Measurements from ENCODE around the gene KIAA0825. TPM values are rescaled to one million over a fixed set of nuclear protein-coding genes. Genes with fewer than 3 reads are reported as not detected.

The KIAA0825 gene
- total RNA-seq, 1 experiment from 2014 or later: 1.6 TPM

- no TSS peak for BruUV-seq (replicated peaks)
- ChIA-PET POLR2A (interaction anchor here (0.5 kb wide), 1 partner anchor 282 kb away, joined by 5 read pairs; no protein-coding TSS in a partner anchor), CTCF (no interaction called here)
- intact Hi-C loops (cut with micrococcal nuclease; ENCODE audit: unreplicated experiment) (no loop called here), in situ Hi-C loops (cut with HindIII; ENCODE audit: low pct_unique_long_range_greater_than_20kb, low sequenced_read_pairs) (no loop called here)
- Histone ChIP-seq H3K9me3 (ENCODE audit: control insufficient read depth, insufficient read depth, low read depth, low read length) (no peaks in the 10 kb centered on the region), H3K36me3 (ENCODE audit: control insufficient read depth, insufficient read depth, low read length) (no peaks in the 10 kb centered on the region), H3K4me3 (ENCODE audit: low read depth in 2 of 2, low read length in 2 of 2) (no peak overlapping the region), H3K4me1 (ENCODE audit: control insufficient read depth, insufficient read depth, low read length) (no peaks in the 10 kb centered on the region), H3K27me3 (ENCODE audit: control insufficient read depth, insufficient read depth, low read length) (no peaks in the 10 kb centered on the region), H3K27ac (ENCODE audit: low read length) (no peak overlapping the region)
- no peak for ATAC-seq
- TF ChIP-seq, protein P1, sequence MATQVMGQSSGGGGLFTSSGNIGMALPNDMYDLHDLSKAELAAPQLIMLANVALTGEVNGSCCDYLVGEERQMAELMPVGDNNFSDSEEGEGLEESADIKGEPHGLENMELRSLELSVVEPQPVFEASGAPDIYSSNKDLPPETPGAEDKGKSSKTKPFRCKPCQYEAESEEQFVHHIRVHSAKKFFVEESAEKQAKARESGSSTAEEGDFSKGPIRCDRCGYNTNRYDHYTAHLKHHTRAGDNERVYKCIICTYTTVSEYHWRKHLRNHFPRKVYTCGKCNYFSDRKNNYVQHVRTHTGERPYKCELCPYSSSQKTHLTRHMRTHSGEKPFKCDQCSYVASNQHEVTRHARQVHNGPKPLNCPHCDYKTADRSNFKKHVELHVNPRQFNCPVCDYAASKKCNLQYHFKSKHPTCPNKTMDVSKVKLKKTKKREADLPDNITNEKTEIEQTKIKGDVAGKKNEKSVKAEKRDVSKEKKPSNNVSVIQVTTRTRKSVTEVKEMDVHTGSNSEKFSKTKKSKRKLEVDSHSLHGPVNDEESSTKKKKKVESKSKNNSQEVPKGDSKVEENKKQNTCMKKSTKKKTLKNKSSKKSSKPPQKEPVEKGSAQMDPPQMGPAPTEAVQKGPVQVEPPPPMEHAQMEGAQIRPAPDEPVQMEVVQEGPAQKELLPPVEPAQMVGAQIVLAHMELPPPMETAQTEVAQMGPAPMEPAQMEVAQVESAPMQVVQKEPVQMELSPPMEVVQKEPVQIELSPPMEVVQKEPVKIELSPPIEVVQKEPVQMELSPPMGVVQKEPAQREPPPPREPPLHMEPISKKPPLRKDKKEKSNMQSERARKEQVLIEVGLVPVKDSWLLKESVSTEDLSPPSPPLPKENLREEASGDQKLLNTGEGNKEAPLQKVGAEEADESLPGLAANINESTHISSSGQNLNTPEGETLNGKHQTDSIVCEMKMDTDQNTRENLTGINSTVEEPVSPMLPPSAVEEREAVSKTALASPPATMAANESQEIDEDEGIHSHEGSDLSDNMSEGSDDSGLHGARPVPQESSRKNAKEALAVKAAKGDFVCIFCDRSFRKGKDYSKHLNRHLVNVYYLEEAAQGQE (IDR thresholded peaks at IDR 0.05; ENCODE audit: insufficient read depth in 1 of 2, low read depth in 2 of 2, low read length in 1 of 2): no peak
- no peak for TF ChIP-seq SIN3A (IDR thresholded peaks at IDR 0.05; ENCODE audit: borderline replicate concordance, insufficient read depth, low read depth, low read length)
- TF ChIP-seq TCF7L2 (IDR thresholded peaks at IDR 0.05; ENCODE audit: low read depth, low read length): no peak
- TF ChIP-seq, protein P2, sequence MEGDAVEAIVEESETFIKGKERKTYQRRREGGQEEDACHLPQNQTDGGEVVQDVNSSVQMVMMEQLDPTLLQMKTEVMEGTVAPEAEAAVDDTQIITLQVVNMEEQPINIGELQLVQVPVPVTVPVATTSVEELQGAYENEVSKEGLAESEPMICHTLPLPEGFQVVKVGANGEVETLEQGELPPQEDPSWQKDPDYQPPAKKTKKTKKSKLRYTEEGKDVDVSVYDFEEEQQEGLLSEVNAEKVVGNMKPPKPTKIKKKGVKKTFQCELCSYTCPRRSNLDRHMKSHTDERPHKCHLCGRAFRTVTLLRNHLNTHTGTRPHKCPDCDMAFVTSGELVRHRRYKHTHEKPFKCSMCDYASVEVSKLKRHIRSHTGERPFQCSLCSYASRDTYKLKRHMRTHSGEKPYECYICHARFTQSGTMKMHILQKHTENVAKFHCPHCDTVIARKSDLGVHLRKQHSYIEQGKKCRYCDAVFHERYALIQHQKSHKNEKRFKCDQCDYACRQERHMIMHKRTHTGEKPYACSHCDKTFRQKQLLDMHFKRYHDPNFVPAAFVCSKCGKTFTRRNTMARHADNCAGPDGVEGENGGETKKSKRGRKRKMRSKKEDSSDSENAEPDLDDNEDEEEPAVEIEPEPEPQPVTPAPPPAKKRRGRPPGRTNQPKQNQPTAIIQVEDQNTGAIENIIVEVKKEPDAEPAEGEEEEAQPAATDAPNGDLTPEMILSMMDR (IDR thresholded peaks at IDR 0.05): no peak
- TF ChIP-seq POLR2AphosphoS5 (IDR thresholded peaks at IDR 0.05; ENCODE audit: low read depth, low read length): no peak
- DNase-seq (ENCODE audit: low read depth, low spot score): no peak
Measured at GRCh38 chr5:94192658-94193391, 425.6 kb downstream of the KIAA0825 start.

DNA sequence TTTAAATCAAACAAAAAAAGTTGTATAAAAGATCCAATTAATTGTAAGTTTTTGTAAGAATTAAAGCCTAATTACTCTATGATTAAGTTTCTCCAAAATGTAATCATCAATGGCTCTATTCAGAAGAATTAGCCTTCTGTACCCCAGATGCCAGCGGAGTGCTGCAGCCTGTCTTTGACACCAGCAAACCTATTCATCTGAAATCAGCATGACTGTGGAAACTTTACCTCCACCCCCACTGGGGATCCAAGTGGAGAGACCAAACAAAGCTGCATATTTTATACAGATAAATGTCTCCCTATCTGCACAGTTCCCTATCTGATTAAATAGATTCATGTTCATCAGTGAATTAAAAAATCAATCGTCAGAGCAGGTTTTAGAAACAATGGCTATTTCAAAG, 426.8 kb downstream of the KIAA0825 start:
- no peaks in the 10 kb centered on the region for H3K4me1 ChIP-seq (ENCODE audit: control insufficient read depth, insufficient read depth, low read length)
- DNase-seq (ENCODE audit: low read depth, low spot score) (no peak), ATAC-seq (no peak)
- H3K36me3 ChIP-seq (ENCODE audit: control insufficient read depth, insufficient read depth, low read length): no peaks in the 10 kb centered on the region
- CTCF ChIA-PET: no interaction called here
- no peak overlapping the region for H3K4me3 ChIP-seq (ENCODE audit: low read depth in 2 of 2, low read length in 2 of 2)
- no peaks in the 10 kb centered on the region for H3K27me3 ChIP-seq (ENCODE audit: control insufficient read depth, insufficient read depth, low read length)
- POLR2A ChIA-PET: no interaction called here
- no peaks in the 10 kb centered on the region for H3K9me3 ChIP-seq (ENCODE audit: control insufficient read depth, insufficient read depth, low read depth, low read length)
- intact Hi-C loops (cut with micrococcal nuclease; ENCODE audit: unreplicated experiment) (no loop called here), in situ Hi-C loops (cut with HindIII; ENCODE audit: low pct_unique_long_range_greater_than_20kb, low sequenced_read_pairs) (no loop called here)
- H3K27ac ChIP-seq (ENCODE audit: low read length): no peak overlapping the region
- BruUV-seq (replicated peaks): no TSS peak
- TF ChIP-seq SIN3A (IDR thresholded peaks at IDR 0.05; ENCODE audit: borderline replicate concordance, insufficient read depth, low read depth, low read length): no peak
- TF ChIP-seq TCF7L2 (IDR thresholded peaks at IDR 0.05; ENCODE audit: low read depth, low read length): no peak

DNA sequence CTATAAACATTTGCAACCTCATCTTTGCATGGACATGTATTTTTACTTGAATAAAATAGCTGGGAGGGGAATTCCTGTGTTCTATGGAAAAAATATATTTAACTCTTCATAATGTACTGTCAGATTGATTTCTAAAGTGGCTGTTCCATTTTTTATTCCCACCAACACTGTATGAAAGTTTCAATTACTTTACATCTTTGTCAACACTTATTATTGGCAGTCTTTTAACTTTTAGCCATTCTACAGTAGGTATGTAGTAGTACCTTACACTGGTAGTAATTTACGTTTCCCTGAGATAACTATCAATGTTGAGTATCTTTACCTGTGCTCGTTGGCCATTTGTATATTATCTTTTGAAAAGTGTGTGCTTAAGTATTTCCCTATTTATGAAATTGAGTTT, 429.7 kb downstream of the KIAA0825 start:
- no peak for DNase-seq (ENCODE audit: low read depth, low spot score)
- TF ChIP-seq, protein P1 (IDR thresholded peaks at IDR 0.05; ENCODE audit: insufficient read depth in 1 of 2, low read depth in 2 of 2, low read length in 1 of 2): no peak
- TF ChIP-seq, protein P2 (IDR thresholded peaks at IDR 0.05): no peak
- TF ChIP-seq POLR2AphosphoS5 (IDR thresholded peaks at IDR 0.05; ENCODE audit: low read depth, low read length) (no peak), SIN3A (IDR thresholded peaks at IDR 0.05; ENCODE audit: borderline replicate concordance, insufficient read depth, low read depth, low read length) (no peak), TCF7L2 (IDR thresholded peaks at IDR 0.05; ENCODE audit: low read depth, low read length) (no peak)
- in situ Hi-C loops (cut with HindIII; ENCODE audit: low pct_unique_long_range_greater_than_20kb, low sequenced_read_pairs) (no loop called here), intact Hi-C loops (cut with micrococcal nuclease; ENCODE audit: unreplicated experiment) (no loop called here)
- no peaks in the 10 kb centered on the region for H3K9me3 ChIP-seq (ENCODE audit: control insufficient read depth, insufficient read depth, low read depth, low read length)
- no peaks in the 10 kb centered on the region for H3K4me1 ChIP-seq (ENCODE audit: control insufficient read depth, insufficient read depth, low read length)
- CTCF ChIA-PET: no interaction called here
- BruUV-seq (replicated peaks): no TSS peak
- no peaks in the 10 kb centered on the region for H3K36me3 ChIP-seq (ENCODE audit: control insufficient read depth, insufficient read depth, low read length)
- H3K4me3 ChIP-seq (ENCODE audit: low read depth in 2 of 2, low read length in 2 of 2): no peak overlapping the region
- no peak for ATAC-seq
- H3K27ac ChIP-seq (ENCODE audit: low read length): no peak overlapping the region
- no peaks in the 10 kb centered on the region for H3K27me3 ChIP-seq (ENCODE audit: control insufficient read depth, insufficient read depth, low read length)
- POLR2A ChIA-PET: no interaction called here

Measured in Panc1 (cell line).